HG02571 (cell line): ENCODE data around the gene FAM210B.
"Not testable (repeated sequence)": the region's sequence is repeated elsewhere in the genome, so short reads cannot be mapped to it uniquely, and the experiment has no call there.

Source experiments
- ATAC-seq: cut with Tn5 transposase; IDR thresholded peaks from one replicate; pipeline ENCODE4 v1.9.1; 2021; ENCODE audit warnings: mild to moderate bottlenecking, moderate library complexity; ENCODE audit not compliant: unreplicated experiment

The FAM210B gene

DNA sequence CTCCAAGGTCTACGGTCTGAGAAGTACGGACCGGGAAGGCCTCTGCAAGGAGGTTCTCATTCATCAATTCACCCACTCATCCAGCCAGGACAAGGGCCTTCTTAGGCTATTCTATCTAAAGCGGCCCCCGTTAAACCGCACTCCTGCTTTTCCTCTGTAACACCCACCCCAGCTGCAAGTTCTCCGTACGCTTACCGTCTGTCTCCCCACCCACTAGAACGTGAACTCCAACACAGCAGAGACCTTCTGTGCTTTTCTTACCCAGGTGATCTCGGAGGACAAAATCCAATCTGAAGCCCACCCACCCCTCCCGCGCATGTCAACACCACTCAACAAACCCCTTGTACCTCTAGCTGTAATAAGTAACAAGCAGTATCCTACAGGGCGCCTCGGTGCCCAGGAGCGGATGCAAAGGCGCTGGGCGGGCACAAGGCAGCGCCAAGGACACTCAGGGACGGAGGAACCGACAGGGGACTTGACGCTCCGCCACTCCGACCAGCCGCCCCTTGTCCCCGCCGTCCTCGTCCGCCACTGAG lies 32.9 kb downstream of the FAM210B start:
- ATAC-seq: peak; percentile 27

DNA sequence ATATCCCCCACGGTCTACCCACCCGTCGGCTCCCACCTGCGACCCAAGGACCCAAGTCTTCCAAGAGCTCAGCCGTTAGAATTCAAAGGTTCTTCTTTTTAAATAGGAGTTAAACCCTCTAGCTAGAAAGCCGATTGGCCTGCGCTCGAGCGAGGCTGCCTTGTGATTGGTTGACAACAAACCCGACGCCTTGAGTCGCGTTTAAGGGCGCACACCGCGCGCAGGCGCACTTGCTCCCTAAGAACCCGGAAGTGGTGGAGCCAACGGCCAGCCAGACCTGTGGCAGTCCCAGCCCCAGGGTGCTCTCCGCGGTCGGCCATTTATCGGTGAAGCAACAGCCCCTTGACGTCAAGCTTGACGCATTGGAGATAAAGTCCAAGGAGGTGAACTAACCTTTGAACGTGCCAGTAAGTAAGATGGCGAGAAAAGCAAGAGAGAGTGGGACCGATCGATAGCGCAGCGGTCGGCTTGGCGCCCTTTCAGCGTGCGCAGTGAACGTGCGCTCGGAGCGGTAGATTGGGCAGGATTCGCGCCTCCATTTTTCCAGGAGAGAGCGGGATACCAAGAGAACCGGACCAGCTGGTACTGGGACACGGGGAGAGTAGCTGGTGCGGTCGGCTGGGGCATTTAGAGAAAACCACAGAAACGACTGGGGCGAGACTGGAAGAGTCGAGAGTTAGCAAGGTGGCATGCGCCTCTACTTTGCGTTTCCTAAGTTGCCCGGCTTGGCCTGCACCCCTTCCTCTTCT lies 33.5 kb downstream of the FAM210B start, which contains the start of the genes AURKA and CSTF1:
Gene AURKA (minus strand): TSS at position 84 of the 749 bp plus-strand sequence. CDS start 4,018 bp downstream, outside the sequence.
Gene CSTF1 (plus strand): TSS at position 514 of the 749 bp plus-strand sequence. CDS start 2,908 bp downstream, outside the sequence.
- peak; percentile 93 for ATAC-seq

GRCh38 chr20:56392881-56393482 lies 34.2 kb downstream of the FAM210B start:
- ATAC-seq: no peak

DNA sequence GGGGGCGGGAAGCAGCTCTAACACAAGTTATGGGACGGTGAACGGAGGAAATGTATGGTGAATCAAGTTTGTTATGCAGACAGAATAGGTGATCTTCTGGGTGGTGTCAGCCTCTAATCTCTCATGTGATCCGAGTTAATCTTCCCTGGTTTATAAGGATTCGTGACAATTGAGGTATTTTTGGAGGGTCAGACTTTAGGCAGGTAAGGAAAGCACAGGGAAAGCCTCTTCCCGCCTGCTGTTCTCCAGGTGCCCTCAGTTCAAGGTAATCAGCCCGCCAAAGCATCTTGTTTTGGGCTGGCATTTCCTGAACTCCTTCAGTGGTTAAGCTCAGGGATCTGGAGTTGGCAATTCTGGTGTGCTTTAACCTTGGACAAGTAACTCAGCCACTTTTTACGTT lies 34.9 kb downstream of the FAM210B start:
- no peak for ATAC-seq

DNA sequence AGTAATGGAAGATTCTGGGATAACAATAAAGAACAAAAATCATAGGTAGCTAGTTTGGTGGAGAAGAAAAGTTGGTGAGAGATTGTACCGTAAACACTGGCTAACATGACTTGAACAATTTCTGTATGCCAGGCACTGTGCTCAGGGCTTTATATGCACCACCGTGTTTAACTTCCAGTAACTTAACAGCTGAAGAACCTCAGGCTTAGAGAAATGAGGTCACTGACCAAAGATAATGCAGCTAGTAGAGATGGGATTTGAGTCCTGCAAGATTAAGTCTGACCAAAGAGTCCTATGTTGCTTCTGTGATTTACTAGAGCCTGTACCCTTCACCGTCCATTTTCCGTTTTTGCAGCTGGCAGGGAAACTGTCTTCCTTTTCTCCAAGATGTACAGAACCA lies 36.4 kb downstream of the FAM210B start:
- no peak for ATAC-seq

DNA sequence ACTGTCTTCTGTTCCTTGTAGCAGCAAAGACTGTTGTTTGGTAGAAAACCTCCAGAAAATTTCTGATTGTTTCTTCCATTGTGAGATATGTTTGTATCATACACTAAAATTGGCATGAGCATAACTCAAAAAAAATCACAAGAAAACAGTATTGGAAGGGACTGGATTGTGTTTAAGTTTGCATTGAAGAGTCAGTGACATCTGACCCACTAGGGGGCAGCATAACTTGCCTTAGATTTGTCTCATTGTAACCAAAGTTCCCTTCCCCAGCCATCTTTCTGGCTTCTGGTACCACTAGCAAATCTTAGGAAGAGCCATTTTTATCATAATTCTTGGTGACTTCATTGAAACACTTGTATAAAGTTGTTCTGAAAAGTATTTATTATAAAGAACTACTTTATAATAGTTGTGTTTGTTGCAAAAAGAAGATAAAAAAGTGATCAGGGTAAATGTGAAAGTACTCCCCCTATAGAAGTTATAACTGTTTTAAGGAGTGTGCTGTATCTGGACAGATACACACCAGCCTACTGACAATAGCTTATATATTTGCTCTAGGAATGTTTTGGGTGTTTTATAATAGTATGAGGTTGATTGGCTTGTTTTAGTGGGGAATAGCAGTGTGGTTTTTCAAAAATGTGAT lies 41.3 kb downstream of the FAM210B start:
- no peak for ATAC-seq

DNA sequence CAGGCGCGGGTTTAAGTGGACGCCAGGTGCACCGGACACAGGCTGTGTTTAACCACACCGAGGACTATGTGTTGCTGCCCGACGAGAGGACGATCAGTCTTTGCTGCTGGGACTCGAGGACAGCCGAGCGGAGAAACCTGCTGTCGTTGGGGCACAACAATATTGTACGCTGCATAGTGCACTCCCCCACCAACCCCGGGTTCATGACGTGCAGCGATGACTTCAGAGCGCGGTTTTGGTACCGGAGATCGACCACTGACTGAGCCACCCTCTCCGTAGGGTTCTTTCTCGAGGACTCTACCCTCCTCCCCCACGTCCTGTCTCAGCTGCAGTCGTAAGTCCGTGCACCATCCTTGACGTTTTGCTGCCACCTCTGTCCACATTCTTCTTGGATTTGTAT lies 44.7 kb downstream of the FAM210B start:
- ATAC-seq: no peak

DNA sequence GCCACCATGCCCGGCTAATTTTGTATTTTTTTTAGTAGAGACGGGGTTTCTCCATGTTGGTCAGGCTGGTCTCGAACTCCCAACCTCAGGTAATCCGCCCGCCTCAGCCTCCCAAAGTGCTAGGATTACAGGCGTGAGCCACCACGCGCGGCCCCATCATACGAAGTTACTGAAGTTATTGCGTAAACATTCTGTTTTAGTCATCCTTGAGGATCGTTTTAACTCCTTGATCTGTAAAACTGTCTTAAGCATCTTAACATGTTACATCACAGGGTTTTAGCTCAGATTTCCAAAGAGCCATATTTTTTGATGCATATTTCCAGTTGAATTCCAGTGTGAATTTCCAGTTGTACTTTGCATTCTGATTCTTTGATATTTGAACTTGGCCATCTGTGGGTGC lies 46.6 kb downstream of the FAM210B start:
- not testable (repeated sequence) for ATAC-seq

DNA sequence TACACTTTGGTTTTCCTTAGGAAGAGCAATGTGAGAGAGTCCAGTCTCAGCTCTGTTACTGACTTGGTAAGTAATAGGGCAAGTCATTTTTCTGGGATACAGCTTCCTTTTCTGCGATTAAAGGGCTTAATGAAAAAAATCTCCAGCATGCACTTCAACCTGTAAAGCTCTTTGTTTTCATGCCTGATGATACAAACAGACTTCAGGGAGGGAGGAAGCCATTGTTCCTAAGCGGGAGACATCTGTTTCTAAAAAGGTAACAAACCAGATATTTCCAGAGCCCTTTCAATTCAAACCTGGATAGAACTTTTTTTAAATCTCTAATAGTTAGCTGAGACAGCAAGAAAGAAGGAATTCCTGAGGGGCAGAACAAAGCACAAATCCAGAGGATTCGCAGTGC lies 48.1 kb downstream of the FAM210B start:
- ATAC-seq: no peak

- no peak for ATAC-seq
Measured at GRCh38 chr20:56409521-56409920, 50.7 kb downstream of the FAM210B start.

DNA sequence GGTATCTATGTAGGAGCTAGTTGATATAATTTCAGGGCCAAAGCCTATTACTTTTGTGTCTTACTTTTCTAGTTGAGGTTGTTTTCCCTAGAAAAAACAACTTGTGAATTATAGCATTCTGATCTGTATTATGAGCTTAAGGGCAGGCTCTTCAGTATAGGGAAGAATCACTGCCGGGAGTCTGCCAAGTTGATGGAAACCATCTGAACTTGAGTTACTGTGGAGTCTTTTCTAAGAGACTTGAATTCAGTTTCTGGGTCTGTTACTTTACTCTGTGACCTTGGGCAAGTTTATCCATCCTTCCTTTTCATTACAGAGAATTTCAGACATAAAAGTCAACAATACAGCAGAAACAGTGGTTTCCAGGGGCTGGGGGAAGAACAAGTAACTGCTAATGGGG lies 51.2 kb downstream of the FAM210B start:
- ATAC-seq: no peak

DNA sequence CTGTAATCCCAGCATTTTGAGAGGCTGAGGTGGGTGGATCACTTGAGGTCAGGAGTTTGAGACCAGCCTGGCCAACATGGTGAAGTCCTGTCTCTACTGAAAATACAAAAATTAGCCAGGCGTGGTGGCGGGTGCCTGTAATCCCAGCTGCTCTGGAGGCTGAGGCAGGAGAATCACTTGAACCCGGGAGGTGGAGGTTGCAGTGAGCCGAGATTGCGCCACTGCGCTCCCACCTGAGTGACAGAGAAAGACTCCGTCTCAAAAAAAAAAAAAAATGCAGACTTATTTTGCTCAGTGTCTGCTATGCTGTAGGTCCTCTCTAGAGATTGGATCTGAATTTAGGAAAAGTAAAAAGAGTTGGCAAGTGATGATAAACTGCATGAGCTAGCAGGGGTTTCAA lies 52.5 kb downstream of the FAM210B start:
- ATAC-seq: not testable (repeated sequence)

GRCh38 chr20:56411759-56412472 lies 53.1 kb downstream of the FAM210B start, which contains the start of gene CASS4:
TSS of gene CASS4 (plus strand) at chr20:56412260. CDS start at chr20:56412459, 199 bp downstream.
- no peak for ATAC-seq

DNA sequence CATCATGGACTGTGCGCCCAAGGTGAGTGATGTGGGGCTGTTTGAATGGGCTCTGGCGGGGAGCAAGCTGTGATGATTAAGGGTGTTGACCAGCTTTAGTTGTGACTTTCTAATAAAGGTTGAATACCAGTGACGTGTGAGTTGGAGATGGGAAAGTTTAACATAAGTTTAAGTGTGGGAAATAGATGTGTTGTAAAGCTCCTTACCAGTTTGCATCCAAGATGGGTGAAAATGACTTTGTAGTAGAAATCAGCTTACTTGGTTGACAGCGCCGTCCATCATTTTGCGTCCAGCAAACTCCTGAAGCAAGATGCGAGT lies 53.7 kb downstream of the FAM210B start:
- no peak for ATAC-seq

GRCh38 chr20:56412949-56413348 lies 54.2 kb downstream of the FAM210B start:
- no peak for ATAC-seq

DNA sequence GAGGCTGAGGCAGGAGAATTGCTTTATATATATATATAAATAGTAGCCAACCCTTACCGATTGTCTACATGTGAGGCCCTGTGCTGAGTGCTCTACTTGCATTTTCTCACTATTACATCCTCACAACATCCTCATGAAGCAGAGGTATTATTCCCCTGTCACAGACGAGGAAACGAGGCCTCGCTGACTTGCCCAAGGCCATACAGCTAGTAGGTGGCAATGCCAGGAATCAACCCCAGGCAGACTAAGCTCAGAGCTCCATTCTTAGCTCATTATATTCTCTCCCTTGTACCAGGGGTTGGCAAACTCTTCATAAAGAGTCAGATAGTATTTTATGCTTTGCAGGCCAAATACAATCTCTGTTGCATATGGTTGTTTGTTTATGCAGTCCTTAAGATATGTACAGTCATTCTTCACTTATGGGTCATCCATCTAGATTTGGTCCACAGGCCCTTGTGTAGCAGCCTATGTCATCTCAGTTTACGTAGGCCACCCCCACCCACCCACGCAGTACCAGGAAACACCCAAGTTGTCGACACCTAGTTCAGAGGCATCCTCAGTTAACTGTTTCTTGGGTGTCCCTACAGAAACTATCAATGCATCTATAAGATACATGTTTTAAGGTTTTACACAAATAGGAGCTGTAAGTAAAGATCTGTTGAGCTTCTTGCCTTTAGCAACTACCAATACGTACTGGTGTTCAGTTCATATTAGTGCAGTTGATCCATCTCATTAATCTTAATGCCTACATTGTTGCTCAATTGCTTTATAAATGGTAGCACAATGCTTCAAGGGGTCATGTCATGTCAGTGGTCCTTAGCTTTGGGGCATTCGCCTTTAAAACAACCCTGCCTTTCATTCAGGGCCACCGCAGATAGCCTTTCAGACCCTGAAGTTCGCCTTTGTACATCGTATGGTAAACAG lies 56.3 kb downstream of the FAM210B start:
- no peak for ATAC-seq

DNA sequence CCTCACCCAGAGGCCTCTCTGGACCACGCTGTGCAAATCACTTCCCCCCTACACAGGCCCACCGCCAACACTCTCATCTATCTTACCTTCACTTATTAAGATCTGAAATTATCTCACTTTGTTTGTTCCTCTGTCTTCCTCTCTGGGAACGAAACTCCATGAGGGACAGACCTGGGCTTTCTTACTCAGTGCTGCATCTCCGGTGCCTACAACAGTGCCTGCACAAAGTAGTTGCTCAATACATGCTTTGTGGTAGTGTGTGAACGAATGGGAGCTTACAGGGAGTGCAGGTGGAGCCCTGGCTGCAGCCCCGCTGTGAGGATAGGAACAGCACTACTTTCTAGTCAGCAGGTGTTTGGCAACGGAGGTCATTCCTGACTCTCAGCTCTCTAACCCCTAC lies 58.6 kb downstream of the FAM210B start:
- ATAC-seq: no peak

- no peak for ATAC-seq
Measured at GRCh38 chr20:56417911-56418310, 59.1 kb downstream of the FAM210B start.
